ENCODE results near the gene UBR2. TPM values are rescaled to one million over a fixed set of nuclear protein-coding genes. Genes with fewer than 3 reads are reported as not detected.

UBR2 gene
- total RNA-seq, 6 experiments from 2014 or later, result 18.0 to 20.5 (median 19.9) TPM

Other genes starting within 250 kb of the UBR2 start
- gene TRERF1, start 112.1 kb upstream of the UBR2 start, total RNA-seq (2021; fragmentation: NEBNext Ultra II Directional; extraction: Animal tissue kit (Norgen Biotek cat#: 25700)), result 10 to 100 TPM; 10.5 to 16.4 (median 15.2) TPM
- gene PRPH2, start 158.6 kb downstream of the UBR2 start, total RNA-seq (2021; fragmentation: NEBNext Ultra II Directional; extraction: Animal tissue kit (Norgen Biotek cat#: 25700)), result 1 to 10 TPM in 2 of 6 experiments, under 1 TPM in 4; 0.19 to 2.0 (median 0.37) TPM
- 10 to 100 TPM; 20.6 to 25.2 (median 22.5) TPM for gene TBCC, start 182.1 kb downstream of the UBR2 start, total RNA-seq (2021; fragmentation: NEBNext Ultra II Directional; extraction: Animal tissue kit (Norgen Biotek cat#: 25700))
- gene BICRAL, start 218.0 kb downstream of the UBR2 start, total RNA-seq (2021; fragmentation: NEBNext Ultra II Directional; extraction: Animal tissue kit (Norgen Biotek cat#: 25700)), result 1 to 10 TPM; 8.0 to 9.8 (median 9.4) TPM